NK-92 (cell line): Measurements from ENCODE around the gene NBPF9.
"Not testable (repeated sequence)": the region's sequence is repeated elsewhere in the genome, so short reads cannot be mapped to it uniquely, and the experiment has no call there.

Experiments used
- DNase-seq: peaks from one replicate; lab custom pipeline; 2025; ENCODE audit not compliant: unreplicated experiment; lab: John Stamatoyannopoulos, UW

NBPF9 gene

DNA sequence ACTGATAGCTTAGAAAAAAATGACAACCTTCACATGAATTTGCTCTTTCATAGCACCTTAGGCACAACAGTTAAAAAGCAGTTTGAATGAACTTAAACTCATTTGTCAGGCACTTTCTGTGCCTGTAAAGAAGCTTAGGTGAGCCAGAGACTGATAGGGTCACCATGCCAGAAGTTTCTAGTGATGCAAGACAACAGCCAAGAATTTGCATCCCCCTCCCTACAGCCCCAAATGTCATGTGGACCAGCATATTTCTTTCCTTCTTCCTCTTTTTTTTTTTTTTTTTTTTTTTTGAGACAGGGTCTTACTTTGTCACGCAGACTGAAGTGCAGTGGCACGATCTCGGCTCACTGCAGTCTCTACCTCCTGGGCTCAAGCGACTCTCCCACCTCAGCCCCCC is 89.8 kb downstream of the NBPF9 start:
- not testable (repeated sequence) for DNase-seq

DNA sequence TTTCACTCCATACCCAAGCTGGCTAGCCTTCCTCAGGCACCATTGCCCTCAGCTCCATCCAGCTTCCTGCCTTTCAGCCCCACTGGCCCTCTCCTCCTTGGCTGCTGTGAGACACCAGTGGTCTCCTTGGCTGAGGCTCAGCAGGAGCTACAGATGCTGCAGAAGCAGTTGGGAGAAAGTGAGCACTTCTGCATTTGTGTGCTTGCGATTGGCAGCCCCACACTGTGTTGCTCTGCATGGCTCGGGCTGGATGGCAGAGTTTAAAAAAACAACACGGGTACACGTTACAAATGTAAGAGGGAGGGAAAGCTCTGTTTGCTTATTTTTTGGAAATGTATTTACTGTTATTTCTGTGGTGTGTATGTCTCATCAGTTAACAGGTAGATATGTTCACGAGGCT is 90.8 kb downstream of the NBPF9 start:
- not testable (repeated sequence) for DNase-seq

DNA sequence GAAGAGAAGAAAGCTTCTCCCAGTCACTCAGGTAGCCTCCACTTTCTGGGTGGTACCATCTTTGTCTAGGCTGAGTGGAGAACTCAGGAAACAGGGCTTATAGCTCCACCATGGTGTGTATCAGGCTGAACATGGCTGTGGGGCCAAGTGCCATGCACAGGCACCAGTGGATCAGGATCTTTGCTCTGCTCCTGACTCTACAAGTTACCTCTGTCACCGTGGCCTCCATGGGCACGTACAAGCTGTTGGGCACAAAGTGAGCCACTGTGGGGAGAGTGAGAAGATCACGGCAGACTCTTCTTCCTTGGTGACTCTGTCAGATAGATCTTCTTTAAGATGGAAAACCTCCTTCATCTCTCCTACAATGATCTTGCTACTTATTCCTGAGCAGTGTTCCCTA is 93.6 kb downstream of the NBPF9 start:
- DNase-seq, result not testable (repeated sequence)

DNA sequence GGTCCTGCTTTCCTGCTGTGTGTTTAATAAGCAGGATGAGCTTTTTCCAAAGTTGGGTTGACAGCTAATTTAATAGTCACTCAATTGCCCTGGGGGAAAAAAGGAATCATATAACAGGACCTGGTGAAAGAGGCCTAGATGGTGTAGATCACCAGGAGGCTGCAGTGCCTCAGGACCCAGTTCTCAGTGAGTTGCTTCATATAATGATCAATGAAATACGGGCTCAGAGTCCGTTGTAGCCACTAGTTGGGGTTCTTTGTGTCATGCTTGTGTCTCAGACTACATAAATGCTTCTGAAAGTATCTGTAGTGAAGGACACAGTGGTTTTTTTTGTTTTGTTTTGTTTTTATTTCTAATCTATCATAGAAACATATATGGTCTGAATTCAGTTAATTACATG is 94.6 kb downstream of the NBPF9 start:
- DNase-seq, result not testable (repeated sequence)

DNA sequence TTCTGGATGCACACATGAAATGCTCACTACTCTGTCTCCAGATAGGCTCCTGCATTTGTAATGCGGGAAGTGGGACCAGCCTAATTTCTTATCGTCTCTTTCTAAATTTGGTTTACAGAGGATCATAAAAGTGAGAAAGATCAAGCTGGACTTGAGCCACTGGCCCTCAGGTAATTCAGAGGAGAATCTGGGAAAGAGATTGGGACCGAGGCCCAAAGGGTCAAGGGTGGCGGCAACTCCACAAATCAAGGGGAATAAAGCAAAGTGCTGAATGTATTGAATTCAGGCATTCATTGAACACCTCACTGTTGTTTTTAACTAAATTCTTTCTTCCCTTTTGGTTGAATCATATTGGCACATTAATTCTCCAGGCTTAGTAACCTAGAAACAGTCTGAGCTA is 95.0 kb downstream of the NBPF9 start:
- DNase-seq, result not testable (repeated sequence)
